ENCODE results near the gene RASEF. TPM values are rescaled to one million over a fixed set of nuclear protein-coding genes. Genes with fewer than 3 reads are reported as not detected.

The RASEF gene
- total and polyA plus RNA-seq, 2 donors (not counting 1 experiment from before 2014, with no cell fraction given), result not detected

DNA sequence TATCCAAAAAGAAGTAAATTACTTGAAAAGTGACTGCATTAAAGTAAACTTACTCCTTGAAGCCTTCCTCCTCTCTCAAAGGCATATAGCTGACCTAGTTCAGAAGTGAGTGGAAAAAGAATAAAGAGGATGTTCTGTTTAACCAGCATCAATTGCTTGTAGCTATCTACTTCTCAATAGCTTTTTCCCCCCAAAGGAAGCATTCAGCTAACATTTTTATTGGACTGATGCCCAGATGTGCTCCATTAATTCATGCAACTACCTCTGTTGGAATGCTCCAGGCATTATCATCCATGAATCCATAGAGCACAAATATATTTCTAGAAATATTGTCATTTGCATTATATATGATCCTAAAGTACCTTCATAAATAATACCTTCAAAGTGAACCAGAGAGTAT lies 132.8 kb downstream of the RASEF start:
- H3K4me3 ChIP-seq (ENCODE audit: control extremely low read depth in 1 of 5, extremely low read depth in 1 of 5, insufficient read depth in 1 of 5, low read depth in 2 of 5, low read length in 4 of 5), result no peak overlapping the region
- H4K20me1 ChIP-seq (ENCODE audit: control insufficient read depth, insufficient read depth, low read length, poor library complexity, severe bottlenecking), result no peaks in the 10 kb centered on the region
- no peak overlapping the region for H3K9ac ChIP-seq (ENCODE audit: low read length)
- no peaks in the 10 kb centered on the region for H3K27me3 Mint-ChIP-seq
- no peaks in the 10 kb centered on the region for H3K4me1 Mint-ChIP-seq
- no peak overlapping the region for H3K27ac Mint-ChIP-seq
- H3K27me3 ChIP-seq (replicated peaks in 1 of 4; ENCODE audit: control extremely low read depth in 1 of 4, control insufficient read depth in 3 of 4, insufficient read depth in 4 of 4, low read length in 3 of 4), result no peaks in the 10 kb centered on the region
- POLR2A ChIA-PET, result no interaction called here
- no peak overlapping the region for H3K27ac ChIP-seq (ENCODE audit: low read length in 2 of 2)
- H3K79me2 ChIP-seq (ENCODE audit: control insufficient read depth, insufficient read depth, low read length), result no peaks in the 10 kb centered on the region
- intact Hi-C loops (cut with micrococcal nuclease), result no loop called here
- no peak overlapping the region for H2AFZ ChIP-seq (ENCODE audit: insufficient read depth, low read depth, low read length, poor library complexity, severe bottlenecking)
- no peak for DNase-seq
- no peaks in the 10 kb centered on the region for H3K36me3 ChIP-seq (replicated peaks in 1 of 2; ENCODE audit: control extremely low read depth in 1 of 2, control insufficient read depth in 1 of 2, extremely low read depth in 1 of 2, insufficient read depth in 2 of 2, low read length in 1 of 2)
- no peaks in the 10 kb centered on the region for H3K9me3 Mint-ChIP-seq (ENCODE audit: insufficient read depth)
- ATAC-seq (ENCODE audit: low read depth), result no peak
- no peak overlapping the region for H3K4me2 ChIP-seq (replicated peaks; ENCODE audit: low read depth, low read length, poor library complexity, severe bottlenecking)
- H3K4me3 Mint-ChIP-seq, result no peak overlapping the region
- CTCF ChIA-PET, result no interaction called here
- H3K4me1 ChIP-seq (ENCODE audit: control insufficient read depth in 2 of 2, insufficient read depth in 2 of 2, low read length in 2 of 2), result no peaks in the 10 kb centered on the region
- H3K9me3 ChIP-seq (ENCODE audit: control extremely low read depth in 1 of 3, control insufficient read depth in 2 of 3, insufficient read depth in 1 of 3, low read length in 2 of 3), result no peaks in the 10 kb centered on the region
- TF ChIP-seq EZH2 (IDR thresholded peaks at IDR 0.05; ENCODE audit: borderline replicate concordance, insufficient read depth, low read depth, low read length, poor library complexity, severe bottlenecking), result no peak
- TF ChIP-seq, protein P1, sequence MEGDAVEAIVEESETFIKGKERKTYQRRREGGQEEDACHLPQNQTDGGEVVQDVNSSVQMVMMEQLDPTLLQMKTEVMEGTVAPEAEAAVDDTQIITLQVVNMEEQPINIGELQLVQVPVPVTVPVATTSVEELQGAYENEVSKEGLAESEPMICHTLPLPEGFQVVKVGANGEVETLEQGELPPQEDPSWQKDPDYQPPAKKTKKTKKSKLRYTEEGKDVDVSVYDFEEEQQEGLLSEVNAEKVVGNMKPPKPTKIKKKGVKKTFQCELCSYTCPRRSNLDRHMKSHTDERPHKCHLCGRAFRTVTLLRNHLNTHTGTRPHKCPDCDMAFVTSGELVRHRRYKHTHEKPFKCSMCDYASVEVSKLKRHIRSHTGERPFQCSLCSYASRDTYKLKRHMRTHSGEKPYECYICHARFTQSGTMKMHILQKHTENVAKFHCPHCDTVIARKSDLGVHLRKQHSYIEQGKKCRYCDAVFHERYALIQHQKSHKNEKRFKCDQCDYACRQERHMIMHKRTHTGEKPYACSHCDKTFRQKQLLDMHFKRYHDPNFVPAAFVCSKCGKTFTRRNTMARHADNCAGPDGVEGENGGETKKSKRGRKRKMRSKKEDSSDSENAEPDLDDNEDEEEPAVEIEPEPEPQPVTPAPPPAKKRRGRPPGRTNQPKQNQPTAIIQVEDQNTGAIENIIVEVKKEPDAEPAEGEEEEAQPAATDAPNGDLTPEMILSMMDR (IDR thresholded peaks at IDR 0.05), result no peak
